Pancreas (tissue), 10 donors: ENCODE data around the gene PIM3. TPM values are rescaled to one million over a fixed set of nuclear protein-coding genes. Genes with fewer than 3 reads are reported as not detected.

Experiments used
- ATAC-seq, 4 donors: fragments of 200-7000 bp; cut with Tn5 transposase; one replicate each; pipeline versions ENCODE4 v1.8.0 to v1.9.1; 2020; ENCODE audit warnings: mild to moderate bottlenecking in 4 of 4, moderate library complexity in 4 of 4
- DNase-seq, 6 donors: peaks; one replicate each; pipeline ENCODE4 v3.0.0-alpha.2; 2020
- FAIRE-seq: peaks from 2 replicates; lab custom pipeline; 2012; peaks lifted over from hg19 to GRCh38; lab: Jason Lieb, UNC
- H3K27ac ChIP-seq, 4 donors: fragments of 200-600 bp; sonication (generic); 1 replicate in 3 of 4; 2 replicates in 1 of 4; pipeline versions ENCODE4 v1.5.0 to v1.8.0; 2020
- H3K27me3 ChIP-seq, 4 donors: fragments of 200-600 bp; one replicate each; pipeline ENCODE4 v1.8.0; 2021
- H3K36me3 ChIP-seq, 3 donors: fragments of 200-600 bp; sonication (generic) in 1 of 3; one replicate each; pipeline versions ENCODE4 v1.5.0 to v1.8.0; 2020 to 2021
- H3K4me1 ChIP-seq, 3 donors: fragments of 200-600 bp; one replicate each; pipeline ENCODE4 v1.8.0; 2021
- H3K4me3 ChIP-seq, 4 donors: fragments of 200-600 bp; sonication (generic) in 2 of 4; one replicate each; pipeline versions ENCODE4 v1.5.0 to v1.8.0; 2020 to 2021
- H3K9me3 ChIP-seq, 4 donors: fragments of 200-600 bp; one replicate each; pipeline ENCODE4 v1.8.0; 2021
- WGBS, 2 donors: extraction: QIAGEN DNeasy Blood & Tissue Kit; methylation state at CpG; one replicate each; pipeline ENCODE4 v1.1.7; 2013; 5-methylcytosine and 5-hydroxymethylcytosine counted together
- intact Hi-C, 3 donors: fragments of 100-400 bp; cut with DNase I; formaldehyde crosslinking; loops; one replicate each; pipeline versions ENCODE4 v1.11.1 to v1.14.2; 2022
- polyA plus RNA-seq, 2 donors: library from polyadenylated mRNA; stranded (reverse); fragments of 200-250 nt; gene quantifications; one replicate each; pipeline ENCODE4 v1.2.3, GENCODE V29; 2013
- total RNA-seq, 6 donors: library from RNA; stranded (reverse); fragmentation: NEBNext Ultra II Directional in 4 of 6; extraction: Animal tissue kit (Norgen Biotek cat#: 25700) in 4 of 6; gene quantifications; one replicate each; pipeline versions ENCODE4 v1.2.1 to v1.2.4, GENCODE V29; 2021 to 2023
- TF ChIP-seq, protein P1 (sequence below), 4 donors: fragments of 200-600 bp; sonication (generic) in 3 of 4; IDR thresholded peaks; one replicate each; pipeline versions ENCODE4 v1.5.0 to v1.8.0; 2021; ENCODE audit warnings: antibody characterized with exemption in 4 of 4
- donor health status: healthy with polysubstance abuse.
- donor health status: DM: no; HTN: no; CAD: no; lungs with moderate emphysema.
- donor health status: DM: no; HTN: no; CAD: no.
- donor health status: control.
- donor health status: control.
- donor health status: Bipolar disorder and iron deficiency.
- donor health status: DM: yes; HTN: yes; CAD: no.
- donor health status: DM: no; HTN: no; CAD: no.
- donor health status: DM: no; HTN: no; CAD: no.
- donor health status: DM: yes; HTN: yes; CAD: no.

The PIM3 gene
- total and polyA plus RNA-seq, 8 donors: 25.8 to 90.1 (median 39.9) TPM

DNA sequence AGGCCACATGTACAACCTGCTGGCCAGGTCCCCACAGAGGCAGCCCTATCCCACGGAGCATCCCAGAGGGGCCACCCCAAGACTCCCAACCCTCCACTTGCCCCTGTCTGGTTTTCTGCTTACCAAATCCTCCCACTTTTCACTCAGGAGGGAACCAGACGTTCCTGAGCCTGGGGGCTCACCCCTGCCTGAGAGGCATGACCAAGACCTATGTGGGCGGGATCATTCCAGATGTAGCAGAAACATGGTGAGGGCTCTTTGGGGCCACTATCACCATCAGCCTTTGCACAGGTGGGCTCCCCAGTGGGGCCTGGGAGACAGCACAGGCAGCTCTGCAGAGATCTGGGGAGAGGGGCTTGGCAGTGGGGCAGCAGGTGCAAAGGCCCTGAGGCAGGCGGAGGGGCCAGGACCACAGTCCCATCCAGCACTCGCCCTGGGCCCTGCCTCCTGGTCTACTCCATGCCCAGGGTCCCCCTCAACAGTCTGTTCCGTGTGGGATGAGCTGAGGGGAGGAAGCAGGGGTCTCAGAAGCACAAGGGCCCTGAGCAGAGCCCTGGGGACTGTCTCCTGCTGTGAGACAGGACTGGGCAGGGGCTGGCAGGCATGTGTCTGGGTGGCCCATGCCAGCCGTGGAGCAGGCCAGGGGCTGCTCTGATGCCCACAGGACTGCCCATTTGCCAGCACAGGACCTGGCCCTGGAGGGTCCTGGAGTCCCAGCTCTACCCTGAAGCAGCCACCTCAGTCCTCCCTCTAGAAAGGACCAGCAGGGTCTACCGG, 9.4 kb downstream of the PIM3 start:
- TF ChIP-seq, protein P1, sequence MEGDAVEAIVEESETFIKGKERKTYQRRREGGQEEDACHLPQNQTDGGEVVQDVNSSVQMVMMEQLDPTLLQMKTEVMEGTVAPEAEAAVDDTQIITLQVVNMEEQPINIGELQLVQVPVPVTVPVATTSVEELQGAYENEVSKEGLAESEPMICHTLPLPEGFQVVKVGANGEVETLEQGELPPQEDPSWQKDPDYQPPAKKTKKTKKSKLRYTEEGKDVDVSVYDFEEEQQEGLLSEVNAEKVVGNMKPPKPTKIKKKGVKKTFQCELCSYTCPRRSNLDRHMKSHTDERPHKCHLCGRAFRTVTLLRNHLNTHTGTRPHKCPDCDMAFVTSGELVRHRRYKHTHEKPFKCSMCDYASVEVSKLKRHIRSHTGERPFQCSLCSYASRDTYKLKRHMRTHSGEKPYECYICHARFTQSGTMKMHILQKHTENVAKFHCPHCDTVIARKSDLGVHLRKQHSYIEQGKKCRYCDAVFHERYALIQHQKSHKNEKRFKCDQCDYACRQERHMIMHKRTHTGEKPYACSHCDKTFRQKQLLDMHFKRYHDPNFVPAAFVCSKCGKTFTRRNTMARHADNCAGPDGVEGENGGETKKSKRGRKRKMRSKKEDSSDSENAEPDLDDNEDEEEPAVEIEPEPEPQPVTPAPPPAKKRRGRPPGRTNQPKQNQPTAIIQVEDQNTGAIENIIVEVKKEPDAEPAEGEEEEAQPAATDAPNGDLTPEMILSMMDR (IDR thresholded peaks at IDR 0.05): no peak
- intact Hi-C loops: no loop called here
- H3K4me3 ChIP-seq: no peak overlapping the region
- no peaks in the 10 kb centered on the region for H3K27me3 ChIP-seq
- H3K27ac ChIP-seq: peak overlapping the region in 1 of 4 donors; percentile 46
- no peaks in the 10 kb centered on the region for H3K9me3 ChIP-seq
- H3K4me1 ChIP-seq: peaks cover 0 to 32% (median 11%) of the 10 kb centered on the region in 3 donors
- 91 to 95% methylated on average over 8 of the region's 8 CpGs for WGBS, 2 donors
- FAIRE-seq: no peak
- H3K36me3 ChIP-seq: no peaks in the 10 kb centered on the region
- no peak for ATAC-seq
- DNase-seq: peak; percentile 25 to 73 (median 53)

DNA sequence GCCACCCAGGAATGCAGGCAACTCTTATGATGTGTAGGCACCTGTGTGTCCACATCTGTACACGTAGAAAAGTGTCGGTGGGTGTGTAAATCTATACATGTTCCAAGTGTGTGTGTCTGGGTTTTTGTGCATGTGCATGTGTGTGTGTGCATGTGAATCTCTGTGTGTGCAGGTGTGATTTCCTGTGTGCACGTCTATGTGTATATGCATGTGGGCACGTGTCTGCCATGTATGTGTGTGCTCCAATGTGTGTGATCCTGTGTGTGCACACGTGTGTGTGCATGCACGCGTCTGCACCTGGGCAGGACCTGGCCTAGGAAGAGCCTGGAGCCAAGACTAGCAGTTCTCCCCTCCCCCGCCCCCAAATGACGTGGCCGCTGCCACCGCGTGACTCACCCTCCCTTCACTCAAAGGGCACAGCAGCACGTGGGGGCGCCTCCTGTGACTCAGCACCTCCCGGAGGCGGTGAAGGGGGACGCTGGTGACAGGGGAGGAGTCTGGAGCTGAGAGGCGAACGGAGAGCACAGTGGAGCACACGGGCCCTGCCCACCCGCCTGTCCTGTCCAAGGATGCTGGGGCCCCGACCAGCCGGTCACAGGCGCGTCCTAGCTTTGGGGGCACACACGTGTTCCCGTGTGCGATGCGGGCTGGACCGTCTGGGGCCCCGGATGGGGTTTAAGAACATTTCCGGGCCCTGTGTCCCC, 10.1 kb downstream of the PIM3 start:
- DNase-seq (peak; percentile 91 to 96 (median 95)), ATAC-seq (peak; percentile 81 to 87 (median 83)), FAIRE-seq (no peak)
- no peaks in the 10 kb centered on the region for H3K36me3 ChIP-seq
- peaks cover 0 to 28% (median 11%) of the 10 kb centered on the region in 3 donors for H3K4me1 ChIP-seq
- H3K27ac ChIP-seq: peak overlapping the region; percentile 44 to 73 (median 70)
- peak overlapping the region; percentile 3 to 52 (median 28) for H3K4me3 ChIP-seq
- no peaks in the 10 kb centered on the region for H3K27me3 ChIP-seq
- TF ChIP-seq, protein P1 (IDR thresholded peaks at IDR 0.05): no peak
- intact Hi-C loops: no loop called here
- no peaks in the 10 kb centered on the region for H3K9me3 ChIP-seq
- 11 to 15% methylated on average over 32 of the region's 32 CpGs for WGBS, 2 donors

DNA sequence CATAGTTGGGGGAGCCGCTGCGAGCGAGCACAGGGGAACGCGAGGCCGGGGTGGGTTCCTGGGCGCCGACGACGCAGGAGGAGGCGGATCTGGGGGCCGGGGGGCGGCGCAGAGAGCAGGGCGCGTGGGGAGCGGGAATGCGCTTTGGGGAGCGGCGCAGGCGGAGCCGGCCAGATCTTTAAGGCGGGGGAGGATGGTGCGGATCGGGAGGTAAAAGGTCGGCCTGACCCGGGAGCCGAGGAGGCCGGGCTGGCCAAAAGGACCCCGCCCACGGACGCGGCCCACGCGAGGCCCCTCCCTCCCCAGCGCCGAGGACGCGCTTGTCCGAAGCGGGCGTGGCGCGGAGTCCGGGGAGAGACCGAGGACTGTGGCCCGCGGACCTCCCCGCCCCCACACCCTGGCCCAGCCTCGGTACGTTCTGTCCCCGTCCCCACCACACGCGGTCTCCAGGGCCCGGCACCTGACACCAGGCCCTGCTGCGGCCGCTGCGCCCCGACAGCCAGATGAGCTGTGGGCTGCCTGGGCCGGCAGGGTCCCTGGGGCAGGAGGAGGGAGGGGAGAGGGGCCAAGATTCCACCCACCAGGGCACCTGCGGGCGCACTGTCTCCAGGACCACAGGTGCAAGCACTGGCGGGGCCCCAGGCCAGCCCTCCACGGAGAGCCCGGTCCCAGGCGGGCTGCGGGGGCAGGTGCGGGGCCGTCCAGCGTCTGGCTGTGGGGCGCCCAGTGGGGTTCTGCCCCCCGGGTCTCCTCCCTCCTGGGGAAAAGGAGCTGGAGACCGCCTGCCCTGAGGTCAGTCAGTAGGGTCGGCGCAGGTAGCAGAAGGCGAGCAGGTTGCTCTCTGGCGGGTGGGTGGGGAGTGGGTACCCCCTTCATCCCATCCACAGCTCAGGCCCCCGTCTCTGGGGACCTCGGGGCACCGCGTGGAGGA, 10.9 kb downstream of the PIM3 start:
- H3K9me3 ChIP-seq: no peaks in the 10 kb centered on the region

More for the DNA sequence above, 10.9 kb downstream of the PIM3 start:
- H3K4me1 ChIP-seq: peaks cover 0 to 20% (median 11%) of the 10 kb centered on the region in 3 donors
- no peaks in the 10 kb centered on the region for H3K27me3 ChIP-seq
- TF ChIP-seq, protein P1 (IDR thresholded peaks at IDR 0.05): no peak
- peak overlapping the region; percentile 3 to 52 (median 28) for H3K4me3 ChIP-seq
- H3K27ac ChIP-seq: peak overlapping the region; percentile 44 to 73 (median 70)
- peak in 5 of 6 donors; percentile 57 to 82 (median 76) for DNase-seq
- no peaks in the 10 kb centered on the region for H3K36me3 ChIP-seq
- WGBS, 2 donors: 17 to 27% methylated on average over 47 to 81 of the region's 81 CpGs
- no peak for FAIRE-seq
- ATAC-seq: peak; percentile 48 to 59 (median 48)
- intact Hi-C loops: no loop called here
